Left ventricle myocardium inferior (tissue), 1 donor: ENCODE results near the gene RNF41. TPM values are rescaled to one million over a fixed set of nuclear protein-coding genes. Genes with fewer than 3 reads are reported as not detected.

Experiments used
- DNase-seq: peaks from one replicate; pipeline ENCODE4 v3.0.0-alpha.2; 2020
- H3K27ac ChIP-seq: fragments of 200-600 bp; replicated peaks from 2 replicates; pipeline ENCODE4 v1.8.0; 2021
- H3K27me3 ChIP-seq: fragments of 200-600 bp; 2 replicates; pipeline ENCODE4 v1.8.0; 2021; ENCODE audit warnings: low read depth
- H3K36me3 ChIP-seq: fragments of 200-600 bp; 2 replicates; pipeline ENCODE4 v1.8.0; 2021
- H3K4me1 ChIP-seq: fragments of 200-600 bp; 2 replicates; pipeline ENCODE4 v1.8.0; 2021
- H3K4me3 ChIP-seq: fragments of 200-600 bp; 2 replicates; pipeline ENCODE4 v1.8.0; 2021; ENCODE audit warnings: mild to moderate bottlenecking, moderate library complexity
- H3K9me3 ChIP-seq: fragments of 200-600 bp; replicated peaks from 2 replicates; pipeline ENCODE4 v1.8.0; 2021
- CTCF ChIP-seq: fragments of 200-600 bp; IDR thresholded peaks from 2 replicates; pipeline ENCODE4 v1.8.0; 2021; ENCODE audit warnings: antibody characterized with exemption, mild to moderate bottlenecking, borderline replicate concordance
- intact Hi-C: fragments of 100-400 bp; cut with micrococcal nuclease; formaldehyde crosslinking; loops from one replicate; pipeline ENCODE4 v1.11.0; 2022
- total RNA-seq: library from RNA; stranded (reverse); fragmentation: NEBNext Ultra II Directional; extraction: Animal tissue kit (Norgen Biotek cat#: 25700); gene quantifications from one replicate; pipeline ENCODE4 v1.2.1, GENCODE V29; 2021
- donor health status: DM: no; HTN: yes; CAD: no; lungs with severe emphysema.

The RNF41 gene
- total RNA-seq, 1 donor from 2014 or later = 51.4 TPM

- TF ChIP-seq CTCF = no peak
- no peaks in the 10 kb centered on the region for H3K27me3 ChIP-seq
- peak overlapping the region; percentile 96 for H3K27ac ChIP-seq
- intact Hi-C loops = no loop called here
- peaks cover 55% of the 10 kb centered on the region for H3K4me1 ChIP-seq
- H3K9me3 ChIP-seq = no peaks in the 10 kb centered on the region
- H3K36me3 ChIP-seq = peaks cover 60% of the 10 kb centered on the region
- DNase-seq = no peak
- H3K4me3 ChIP-seq = peak overlapping the region; percentile 75
Observed at GRCh38 chr12:56160193-56160763, 61.4 kb downstream of the RNF41 start.

- no peak for DNase-seq
- Histone ChIP-seq H3K4me1 (peaks cover 52% of the 10 kb centered on the region), H3K36me3 (peaks cover 54% of the 10 kb centered on the region), H3K9me3 (no peaks in the 10 kb centered on the region), H3K4me3 (peak overlapping the region; percentile 75), H3K27me3 (no peaks in the 10 kb centered on the region), H3K27ac (peak overlapping the region; percentile 96)
- no peak for TF ChIP-seq CTCF
- intact Hi-C loops = loop anchor here (5.0 kb wide), 1 partner anchor 42 kb away; the partner anchor contains the start of genes RPL41 and ZC3H10
Observed at GRCh38 chr12:56159482-56160192, 62.1 kb downstream of the RNF41 start.

- DNase-seq = peak; percentile 81
- H3K4me1 ChIP-seq = peaks cover 52% of the 10 kb centered on the region
- H3K9me3 ChIP-seq = no peaks in the 10 kb centered on the region
- H3K4me3 ChIP-seq = peak overlapping the region; percentile 75
- H3K27me3 ChIP-seq = no peaks in the 10 kb centered on the region
- TF ChIP-seq CTCF = no peak
- peaks cover 47% of the 10 kb centered on the region for H3K36me3 ChIP-seq
- H3K27ac ChIP-seq = peak overlapping the region; percentile 96
- intact Hi-C loops = loop anchor here (5.0 kb wide), 1 partner anchor 42 kb away; the partner anchor contains the start of genes RPL41 and ZC3H10
Observed at GRCh38 chr12:56158926-56159461, 62.7 kb downstream of the RNF41 start.

GRCh38 chr12:56158029-56158925 lies 63.4 kb downstream of the RNF41 start, which contains the start of gene MYL6:
Gene MYL6, plus strand, starts transcription at chr12:56158359. Its CDS starts 43 bp downstream, at chr12:56158402.
- TF ChIP-seq CTCF = no peak
- Histone ChIP-seq H3K27me3 (no peaks in the 10 kb centered on the region), H3K4me1 (peaks cover 56% of the 10 kb centered on the region), H3K9me3 (no peaks in the 10 kb centered on the region), H3K36me3 (peaks cover 40% of the 10 kb centered on the region), H3K4me3 (peak within 1 kb of the TSS; percentile 75), H3K27ac (peak within 1 kb of the TSS; percentile 96)
- peak; percentile 94 for DNase-seq
- intact Hi-C loops = loop anchor here (5.0 kb wide), 1 partner anchor 41 kb away; the partner anchor contains the start of genes RPL41 and ZC3H10
